ENCODE measurements around the gene SZT2.

SZT2 gene

DNA sequence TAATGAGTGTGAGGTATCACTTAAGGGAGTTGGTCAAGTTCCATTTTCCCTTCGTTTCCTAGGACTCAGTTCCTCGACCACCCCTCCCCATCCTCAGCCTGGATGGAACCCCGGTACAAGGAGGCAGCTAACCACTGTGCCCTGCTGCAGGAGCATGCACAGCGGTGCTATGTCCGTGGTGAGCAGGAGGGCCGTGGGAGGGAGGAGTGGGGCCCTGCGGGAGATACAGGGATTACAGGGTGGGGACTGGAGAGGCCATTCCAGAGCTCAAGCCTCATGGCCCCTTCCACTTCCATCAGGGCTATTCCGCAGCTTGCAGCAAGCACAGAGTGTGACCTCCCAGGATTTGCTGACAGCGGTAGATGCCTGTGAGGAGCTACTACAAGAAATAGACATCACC is 38.2 kb downstream of the SZT2 start:
- H3K4me3 ChIP-seq (replicated peaks; ENCODE audit: low read depth, low read length) = no peak overlapping the region
- TF ChIP-seq, protein P1, sequence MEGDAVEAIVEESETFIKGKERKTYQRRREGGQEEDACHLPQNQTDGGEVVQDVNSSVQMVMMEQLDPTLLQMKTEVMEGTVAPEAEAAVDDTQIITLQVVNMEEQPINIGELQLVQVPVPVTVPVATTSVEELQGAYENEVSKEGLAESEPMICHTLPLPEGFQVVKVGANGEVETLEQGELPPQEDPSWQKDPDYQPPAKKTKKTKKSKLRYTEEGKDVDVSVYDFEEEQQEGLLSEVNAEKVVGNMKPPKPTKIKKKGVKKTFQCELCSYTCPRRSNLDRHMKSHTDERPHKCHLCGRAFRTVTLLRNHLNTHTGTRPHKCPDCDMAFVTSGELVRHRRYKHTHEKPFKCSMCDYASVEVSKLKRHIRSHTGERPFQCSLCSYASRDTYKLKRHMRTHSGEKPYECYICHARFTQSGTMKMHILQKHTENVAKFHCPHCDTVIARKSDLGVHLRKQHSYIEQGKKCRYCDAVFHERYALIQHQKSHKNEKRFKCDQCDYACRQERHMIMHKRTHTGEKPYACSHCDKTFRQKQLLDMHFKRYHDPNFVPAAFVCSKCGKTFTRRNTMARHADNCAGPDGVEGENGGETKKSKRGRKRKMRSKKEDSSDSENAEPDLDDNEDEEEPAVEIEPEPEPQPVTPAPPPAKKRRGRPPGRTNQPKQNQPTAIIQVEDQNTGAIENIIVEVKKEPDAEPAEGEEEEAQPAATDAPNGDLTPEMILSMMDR (IDR thresholded peaks at IDR 0.05; ENCODE audit: low read length, missing control alignments) = no peak
- DNase-seq (ENCODE audit: low read depth) = no peak

- DNase-seq (ENCODE audit: low read depth) = no peak
- H3K4me3 ChIP-seq (replicated peaks; ENCODE audit: low read depth, low read length) = no peak overlapping the region
- TF ChIP-seq, protein P1 (IDR thresholded peaks at IDR 0.05; ENCODE audit: low read length, missing control alignments) = no peak
These were observed 41.1 kb downstream of the SZT2 start for GRCh38 chr1:43430831-43431230.

DNA sequence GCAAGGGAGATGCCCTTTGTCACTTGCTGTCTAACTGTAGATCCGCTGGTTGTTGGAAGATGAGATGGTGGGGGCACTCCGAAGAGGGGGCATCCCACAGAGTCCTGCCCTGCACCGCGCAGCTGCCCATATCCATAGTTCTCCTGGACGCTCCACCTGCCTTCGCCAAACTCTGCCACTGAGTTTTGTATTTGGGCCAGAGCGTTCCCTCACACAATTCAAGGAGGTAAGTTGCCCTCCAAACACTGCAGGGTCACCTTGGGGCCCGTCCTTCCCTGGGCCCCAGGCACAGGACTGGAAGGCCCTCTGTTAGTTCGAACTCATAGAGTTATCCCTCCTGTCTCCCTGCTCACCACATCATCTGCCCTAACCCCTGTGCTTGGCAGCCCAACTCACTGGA is 42.0 kb downstream of the SZT2 start:
- H3K4me3 ChIP-seq (replicated peaks; ENCODE audit: low read depth, low read length) = no peak overlapping the region
- TF ChIP-seq, protein P1 (IDR thresholded peaks at IDR 0.05; ENCODE audit: low read length, missing control alignments) = no peak

GRCh38 chr1:43432171-43432860 is 42.6 kb downstream of the SZT2 start:
- TF ChIP-seq, protein P1 (IDR thresholded peaks at IDR 0.05; ENCODE audit: low read length, missing control alignments) = no peak
- H3K4me3 ChIP-seq (replicated peaks; ENCODE audit: low read depth, low read length) = no peak overlapping the region
- no peak for DNase-seq (ENCODE audit: low read depth)

More for the DNA sequence above, 42.0 kb downstream of the SZT2 start:
- DNase-seq (ENCODE audit: low read depth) = no peak

- DNase-seq (ENCODE audit: low read depth) = no peak
- TF ChIP-seq, protein P1 (IDR thresholded peaks at IDR 0.05; ENCODE audit: low read length, missing control alignments) = no peak
- H3K4me3 ChIP-seq (replicated peaks; ENCODE audit: low read depth, low read length) = no peak overlapping the region
These were observed 43.2 kb downstream of the SZT2 start for GRCh38 chr1:43432907-43433306.

- H3K4me3 ChIP-seq (replicated peaks; ENCODE audit: low read depth, low read length) = no peak overlapping the region
- TF ChIP-seq, protein P1 (IDR thresholded peaks at IDR 0.05; ENCODE audit: low read length, missing control alignments) = no peak
- no peak for DNase-seq (ENCODE audit: low read depth)
These were observed 44.6 kb downstream of the SZT2 start for GRCh38 chr1:43434256-43434655.
